Peyer's patch (tissue), 4 donors: ENCODE data around the gene SYDE1.

Source experiments
- POLR2A ChIP-seq, 2 donors: fragments of 450-650 bp; IDR thresholded peaks; one replicate each; pipeline ENCODE4 v1.5.1; 2017; ENCODE audit warnings: antibody characterized with exemption in 2 of 2, mild to moderate bottlenecking in 2 of 2, moderate library complexity in 2 of 2
- TF ChIP-seq, protein P1 (sequence below), 6 experiments: fragments of 450-650 bp in 4 of 6; fragments of 200-600 bp in 2 of 6; sonication (generic) in 1 of 6; IDR thresholded peaks; one replicate each; pipeline ENCODE4 v1.5.1; 2017 to 2019; ENCODE audit warnings: antibody characterized with exemption in 6 of 6, mild to moderate bottlenecking in 3 of 6, moderate library complexity in 1 of 6

- no peak for TF ChIP-seq POLR2A (IDR thresholded peaks at IDR 0.05)
- TF ChIP-seq, protein P1, sequence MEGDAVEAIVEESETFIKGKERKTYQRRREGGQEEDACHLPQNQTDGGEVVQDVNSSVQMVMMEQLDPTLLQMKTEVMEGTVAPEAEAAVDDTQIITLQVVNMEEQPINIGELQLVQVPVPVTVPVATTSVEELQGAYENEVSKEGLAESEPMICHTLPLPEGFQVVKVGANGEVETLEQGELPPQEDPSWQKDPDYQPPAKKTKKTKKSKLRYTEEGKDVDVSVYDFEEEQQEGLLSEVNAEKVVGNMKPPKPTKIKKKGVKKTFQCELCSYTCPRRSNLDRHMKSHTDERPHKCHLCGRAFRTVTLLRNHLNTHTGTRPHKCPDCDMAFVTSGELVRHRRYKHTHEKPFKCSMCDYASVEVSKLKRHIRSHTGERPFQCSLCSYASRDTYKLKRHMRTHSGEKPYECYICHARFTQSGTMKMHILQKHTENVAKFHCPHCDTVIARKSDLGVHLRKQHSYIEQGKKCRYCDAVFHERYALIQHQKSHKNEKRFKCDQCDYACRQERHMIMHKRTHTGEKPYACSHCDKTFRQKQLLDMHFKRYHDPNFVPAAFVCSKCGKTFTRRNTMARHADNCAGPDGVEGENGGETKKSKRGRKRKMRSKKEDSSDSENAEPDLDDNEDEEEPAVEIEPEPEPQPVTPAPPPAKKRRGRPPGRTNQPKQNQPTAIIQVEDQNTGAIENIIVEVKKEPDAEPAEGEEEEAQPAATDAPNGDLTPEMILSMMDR (IDR thresholded peaks at IDR 0.05) = no peak
These were observed 31.2 kb downstream of the SYDE1 start for GRCh38 chr19:15138427-15138826.
